Activated CD4-positive, alpha-beta T cell treated with anti-CD3 and anti-CD28 coated beads, Interleukin-2, amount 10 ng/mL, durations not matched to agents 24 days and 14 days (primary cell): Measurements from ENCODE around the gene HLA-F. TPM values are rescaled to one million over a fixed set of nuclear protein-coding genes. Genes with fewer than 3 reads are reported as not detected.

Source experiments
- DNase-seq: peaks from one replicate; pipeline ENCODE4 v3.0.0; 2022
- H3K27ac Mint-ChIP-seq: one replicate; pipeline ENCODE4 v1.8.0; 2022; ENCODE audit warnings: mild to moderate bottlenecking, mixed read lengths
- H3K27me3 Mint-ChIP-seq: one replicate; pipeline ENCODE4 v1.8.0; 2022; ENCODE audit warnings: mixed read lengths
- H3K36me3 Mint-ChIP-seq: one replicate; pipeline ENCODE4 v1.8.0; 2022; ENCODE audit warnings: low read depth, mild to moderate bottlenecking, mixed read lengths
- H3K4me1 Mint-ChIP-seq: one replicate; pipeline ENCODE4 v1.8.0; 2021; ENCODE audit warnings: mixed read lengths
- H3K4me3 Mint-ChIP-seq: one replicate; pipeline ENCODE4 v1.8.0; 2022; ENCODE audit warnings: mild to moderate bottlenecking, moderate library complexity, mixed read lengths
- H3K9me3 Mint-ChIP-seq: one replicate; pipeline ENCODE4 v1.8.0; 2021; ENCODE audit warnings: mixed read lengths
- intact Hi-C: fragments of 100-400 bp; cut with micrococcal nuclease; formaldehyde crosslinking; loops from one replicate; pipeline ENCODE4 v1.15.1; 2023
- total RNA-seq: library from RNA; stranded (reverse); gene quantifications from 2 replicates; pipeline ENCODE4 v1.2.3, GENCODE V29; 2022

HLA-F gene
- total RNA-seq, 1 donor from 2014 or later: 270 TPM

DNA sequence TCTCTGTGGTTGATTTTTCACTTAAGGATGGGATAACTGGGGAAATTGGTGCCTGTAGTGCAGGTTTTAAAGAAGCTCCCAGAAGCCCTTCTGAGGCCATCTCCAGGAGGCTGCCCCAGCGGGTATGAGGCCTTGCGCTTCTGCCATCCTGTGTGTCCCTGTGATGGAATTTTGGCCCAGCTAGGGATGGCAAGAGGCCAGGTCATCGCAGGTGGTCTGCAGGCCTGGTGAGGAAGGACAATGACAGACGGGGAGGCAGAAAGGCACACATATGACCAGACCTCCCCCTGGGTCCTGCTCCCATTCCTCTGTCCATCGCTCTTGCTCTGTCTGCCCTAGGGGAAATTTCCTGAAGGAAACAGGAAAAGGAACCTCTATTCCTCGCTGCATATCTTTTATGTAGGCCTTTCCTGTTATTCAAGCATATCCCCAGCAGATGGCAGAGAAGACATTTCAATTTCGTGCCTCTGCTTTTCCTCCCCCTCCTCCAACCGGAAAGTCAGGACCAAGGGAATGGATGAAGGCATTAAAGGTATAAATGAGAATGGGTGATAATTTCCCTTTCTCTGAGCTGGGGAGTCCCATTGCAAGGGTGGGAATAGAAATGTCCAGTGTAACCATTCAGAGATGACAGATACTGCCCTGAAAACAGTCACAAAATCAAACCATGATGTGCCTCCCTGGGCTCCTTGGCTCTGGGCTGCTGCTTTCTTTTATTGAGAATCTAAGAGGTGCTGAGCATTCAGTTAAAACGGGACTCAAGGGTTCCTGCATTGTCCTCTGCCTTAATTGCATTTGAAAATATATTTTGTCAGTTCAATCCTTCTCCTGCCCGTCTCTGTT is 17.6 kb upstream of the HLA-F start:
- intact Hi-C loops: loop anchor here (10.0 kb wide), 1 partner anchor 299 kb away; no protein-coding TSS in a partner anchor

DNA sequence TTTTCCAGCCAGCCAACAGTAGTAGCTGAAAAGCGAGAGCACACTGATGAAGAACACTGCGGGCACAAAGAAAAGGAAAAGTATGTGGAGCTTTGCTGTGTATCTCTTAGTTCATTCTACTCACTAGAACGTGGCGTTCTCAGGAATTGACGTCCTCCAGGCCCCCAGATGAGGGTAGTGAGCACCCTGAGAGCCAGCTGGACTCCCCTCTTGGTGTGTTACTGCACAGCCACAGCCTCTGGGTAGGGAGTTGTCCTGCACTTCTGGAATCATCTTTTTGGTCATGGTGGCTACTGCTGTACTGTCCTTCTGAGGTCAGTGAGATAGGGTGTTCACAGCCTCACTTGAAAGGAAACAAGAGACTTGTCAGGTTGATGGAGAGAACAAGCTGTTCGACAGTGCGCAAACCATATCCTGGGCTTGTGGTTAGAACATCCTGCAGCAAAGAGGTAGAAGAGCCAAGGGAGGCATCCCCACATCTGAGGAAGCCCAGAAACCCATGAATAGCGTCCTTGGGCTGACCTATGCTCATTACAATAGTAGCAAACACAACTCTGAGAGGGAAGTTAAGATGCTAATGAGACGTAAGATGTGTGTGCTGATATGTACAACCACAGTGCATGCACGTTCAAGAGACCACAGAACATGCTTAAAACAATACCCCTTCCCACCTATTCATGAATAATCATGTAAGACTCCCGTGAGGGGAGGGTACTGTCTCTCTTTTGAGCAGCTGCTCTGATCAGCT is 14.6 kb upstream of the HLA-F start:
- H3K4me3 Mint-ChIP-seq: peak overlapping the region; percentile 75
- H3K4me1 Mint-ChIP-seq: peaks cover 54% of the 10 kb centered on the region
- peaks cover 3% of the 10 kb centered on the region for H3K9me3 Mint-ChIP-seq
- H3K36me3 Mint-ChIP-seq: no peaks in the 10 kb centered on the region
- peak; percentile 94 for DNase-seq
- peaks cover 11% of the 10 kb centered on the region for H3K27me3 Mint-ChIP-seq
- peak overlapping the region; percentile 65 for H3K27ac Mint-ChIP-seq
- intact Hi-C loops: loop anchor here (1.0 to 10.0 kb wide), 2 partner anchors 45 to 296 kb away; no protein-coding TSS in a partner anchor

More for the DNA sequence above, 17.6 kb upstream of the HLA-F start:
- peak; percentile 67 for DNase-seq
- H3K27ac Mint-ChIP-seq: no peak overlapping the region
- peaks cover 40% of the 10 kb centered on the region for H3K4me1 Mint-ChIP-seq
- peaks cover 26% of the 10 kb centered on the region for H3K27me3 Mint-ChIP-seq
- no peaks in the 10 kb centered on the region for H3K9me3 Mint-ChIP-seq
- H3K4me3 Mint-ChIP-seq: no peak overlapping the region
- H3K36me3 Mint-ChIP-seq: no peaks in the 10 kb centered on the region

DNA sequence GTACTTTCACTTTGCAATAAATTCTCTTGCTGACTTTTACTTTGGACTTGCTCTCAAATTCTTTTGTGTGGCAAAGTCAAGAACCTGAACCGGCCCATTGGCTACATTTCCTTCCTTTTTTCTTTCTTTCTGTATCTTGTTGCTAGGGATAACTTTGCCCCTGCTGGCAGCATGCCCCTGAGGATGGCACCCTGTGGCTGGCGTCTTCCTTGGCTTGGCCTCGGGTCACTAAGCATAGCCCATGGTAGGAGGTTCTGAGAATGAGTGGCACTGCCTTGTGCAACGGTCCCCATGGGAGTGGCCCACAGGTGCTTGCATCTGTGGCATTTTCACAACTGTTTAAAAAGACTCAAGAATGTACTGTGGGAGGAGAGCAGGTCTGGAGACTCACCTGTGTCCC is 14.0 kb upstream of the HLA-F start:
- intact Hi-C loops: loop anchor here (1.0 to 10.0 kb wide), 2 partner anchors 44 to 296 kb away; no protein-coding TSS in a partner anchor
- peak overlapping the region; percentile 63 for H3K27ac Mint-ChIP-seq
- H3K4me3 Mint-ChIP-seq: peak overlapping the region; percentile 75
- H3K4me1 Mint-ChIP-seq: peaks cover 54% of the 10 kb centered on the region
- no peak for DNase-seq
- H3K27me3 Mint-ChIP-seq: peaks cover 7% of the 10 kb centered on the region
- H3K9me3 Mint-ChIP-seq: peaks cover 3% of the 10 kb centered on the region
- no peaks in the 10 kb centered on the region for H3K36me3 Mint-ChIP-seq

DNA sequence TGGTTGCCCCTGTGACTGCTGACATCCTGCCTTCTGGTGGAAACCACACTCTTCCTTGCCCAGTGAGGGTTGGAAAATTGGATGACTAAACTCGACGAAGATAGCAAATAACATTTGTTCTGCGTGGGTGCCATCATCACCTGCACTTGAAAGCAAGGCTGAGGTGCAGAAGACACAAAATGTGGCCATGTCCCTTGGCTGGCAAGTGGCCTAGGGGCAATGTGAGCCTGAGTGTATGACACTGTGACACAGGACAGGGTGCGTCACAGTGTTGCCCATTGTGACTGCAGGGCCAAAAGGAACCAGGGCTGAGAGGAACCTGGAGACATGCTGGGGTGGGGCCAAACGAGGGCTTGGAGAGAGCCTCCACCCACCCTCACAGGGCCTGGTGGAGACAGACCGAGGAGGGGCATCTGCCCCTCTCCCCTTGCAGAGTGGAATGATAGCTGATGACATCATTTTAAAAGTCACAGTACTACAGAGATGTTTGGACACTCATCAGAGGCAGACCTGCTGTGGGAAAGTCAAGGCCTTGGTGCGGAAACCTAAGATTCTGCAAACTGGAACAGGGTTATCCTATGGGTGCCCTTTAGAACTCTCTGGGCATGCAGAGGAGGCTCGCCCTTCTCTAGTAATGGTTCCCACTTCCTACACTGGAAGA is 12.8 kb upstream of the HLA-F start:
- peak; percentile 60 for DNase-seq
- peaks cover 54% of the 10 kb centered on the region for H3K4me1 Mint-ChIP-seq
- H3K27me3 Mint-ChIP-seq: peaks cover 5% of the 10 kb centered on the region
- no peaks in the 10 kb centered on the region for H3K36me3 Mint-ChIP-seq
- H3K4me3 Mint-ChIP-seq: peak overlapping the region; percentile 43
- peaks cover 3% of the 10 kb centered on the region for H3K9me3 Mint-ChIP-seq
- intact Hi-C loops: no loop called here
- peak overlapping the region; percentile 55 for H3K27ac Mint-ChIP-seq

DNA sequence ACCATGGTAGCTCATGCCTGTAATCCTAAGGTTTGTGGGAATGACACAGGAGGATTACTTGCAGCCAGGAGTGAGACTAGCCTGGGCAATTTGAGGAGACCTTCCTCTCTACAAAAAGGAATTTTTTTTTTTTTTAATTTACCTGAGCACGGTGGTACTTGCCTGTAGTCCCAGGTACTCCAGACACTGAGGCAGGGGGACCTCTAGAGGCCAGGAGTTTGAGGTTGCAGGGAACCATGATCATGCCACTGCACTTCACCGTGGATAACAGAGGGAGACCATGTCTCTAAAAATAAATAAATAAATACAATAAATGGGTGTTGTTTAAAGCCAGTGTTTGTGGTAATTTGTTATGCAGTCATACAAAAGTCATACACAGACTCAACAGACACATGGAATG is 2.4 kb upstream of the HLA-F start:
- Mint-ChIP-seq H3K36me3 (peaks cover 25% of the 10 kb centered on the region), H3K27me3 (peaks cover 4% of the 10 kb centered on the region), H3K9me3 (no peaks in the 10 kb centered on the region), H3K4me3 (no peak overlapping the region), H3K27ac (no peak overlapping the region), H3K4me1 (peaks cover 30% of the 10 kb centered on the region)
- intact Hi-C loops: loop anchor here (5.0 to 10.0 kb wide), 2 partner anchors 221 to 344 kb away; partner anchors contain the start of genes HLA-A, POLR1H and PPP1R11
- DNase-seq: no peak

DNA sequence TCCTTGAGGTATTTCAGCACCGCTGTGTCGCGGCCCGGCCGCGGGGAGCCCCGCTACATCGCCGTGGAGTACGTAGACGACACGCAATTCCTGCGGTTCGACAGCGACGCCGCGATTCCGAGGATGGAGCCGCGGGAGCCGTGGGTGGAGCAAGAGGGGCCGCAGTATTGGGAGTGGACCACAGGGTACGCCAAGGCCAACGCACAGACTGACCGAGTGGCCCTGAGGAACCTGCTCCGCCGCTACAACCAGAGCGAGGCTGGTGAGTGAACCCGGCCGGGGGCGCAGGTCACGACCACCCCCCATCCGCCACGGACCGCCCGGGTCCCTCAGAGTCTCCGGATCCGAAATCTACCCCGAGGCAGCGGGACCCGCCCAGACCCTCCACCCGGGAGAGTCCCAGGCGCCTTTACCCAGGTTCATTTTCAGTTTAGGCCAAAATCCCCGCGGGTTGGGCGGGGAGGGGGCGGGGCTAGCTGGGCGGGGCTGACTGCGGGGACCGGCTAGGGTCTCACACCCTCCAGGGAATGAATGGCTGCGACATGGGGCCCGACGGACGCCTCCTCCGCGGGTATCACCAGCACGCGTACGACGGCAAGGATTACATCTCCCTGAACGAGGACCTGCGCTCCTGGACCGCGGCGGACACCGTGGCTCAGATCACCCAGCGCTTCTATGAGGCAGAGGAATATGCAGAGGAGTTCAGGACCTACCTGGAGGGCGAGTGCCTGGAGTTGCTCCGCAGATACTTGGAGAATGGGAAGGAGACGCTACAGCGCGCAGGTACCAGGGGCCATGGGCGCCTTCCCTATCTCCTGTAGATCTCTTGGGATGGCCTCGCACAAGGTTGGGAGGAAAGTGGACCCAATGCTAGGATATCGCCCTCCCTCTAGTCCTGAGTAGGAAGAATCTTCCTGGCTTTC is 693 bp downstream of the HLA-F start:
- Mint-ChIP-seq H3K36me3 (peaks cover 51% of the 10 kb centered on the region), H3K4me3 (peak overlapping the region; percentile 98), H3K27me3 (no peaks in the 10 kb centered on the region), H3K27ac (peak overlapping the region; percentile 94), H3K9me3 (no peaks in the 10 kb centered on the region), H3K4me1 (peaks cover 53% of the 10 kb centered on the region)
- DNase-seq: peak; percentile 90
- intact Hi-C loops: loop anchor here (5.0 to 10.0 kb wide), 2 partner anchors 218 to 341 kb away; partner anchors contain the start of genes HLA-A, POLR1H and PPP1R11

DNA sequence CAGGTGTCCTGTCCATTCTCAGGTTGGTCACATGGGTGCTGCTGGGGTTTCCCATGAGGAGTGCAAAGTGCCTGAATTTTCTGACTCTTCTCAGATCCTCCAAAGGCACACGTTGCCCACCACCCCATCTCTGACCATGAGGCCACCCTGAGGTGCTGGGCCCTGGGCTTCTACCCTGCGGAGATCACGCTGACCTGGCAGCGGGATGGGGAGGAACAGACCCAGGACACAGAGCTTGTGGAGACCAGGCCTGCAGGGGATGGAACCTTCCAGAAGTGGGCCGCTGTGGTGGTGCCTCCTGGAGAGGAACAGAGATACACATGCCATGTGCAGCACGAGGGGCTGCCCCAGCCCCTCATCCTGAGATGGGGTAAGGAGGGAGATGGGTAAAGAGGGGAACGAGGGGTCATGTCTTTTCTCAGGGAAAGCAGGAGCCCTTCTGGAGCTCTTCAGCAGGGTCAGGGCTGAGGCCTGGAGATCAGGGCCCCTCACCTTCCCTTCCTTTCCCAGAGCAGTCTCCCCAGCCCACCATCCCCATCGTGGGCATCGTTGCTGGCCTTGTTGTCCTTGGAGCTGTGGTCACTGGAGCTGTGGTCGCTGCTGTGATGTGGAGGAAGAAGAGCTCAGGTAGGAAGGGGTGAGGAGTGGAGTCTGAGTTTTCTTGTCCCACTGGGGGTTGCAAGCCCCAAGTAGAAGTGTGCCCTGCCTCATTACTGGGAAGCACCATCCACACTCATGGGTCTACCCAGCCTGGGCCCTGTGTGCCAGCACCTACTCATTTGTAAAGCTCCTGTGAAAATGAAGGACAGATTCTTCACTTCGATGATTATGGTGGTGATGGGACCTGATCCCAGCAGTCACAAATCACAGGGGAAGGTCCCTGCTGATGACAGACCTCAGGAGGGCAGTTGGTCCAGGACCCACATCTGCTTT is 2.0 kb downstream of the HLA-F start:
- peaks cover 53% of the 10 kb centered on the region for H3K36me3 Mint-ChIP-seq
- DNase-seq: no peak
- intact Hi-C loops: loop anchor here (5.0 to 10.0 kb wide), 2 partner anchors 217 to 340 kb away; partner anchors contain the start of genes HLA-A, POLR1H and PPP1R11
- peak overlapping the region; percentile 98 for H3K4me3 Mint-ChIP-seq
- no peaks in the 10 kb centered on the region for H3K27me3 Mint-ChIP-seq
- peaks cover 53% of the 10 kb centered on the region for H3K4me1 Mint-ChIP-seq
- H3K9me3 Mint-ChIP-seq: no peaks in the 10 kb centered on the region
- H3K27ac Mint-ChIP-seq: peak overlapping the region; percentile 60

DNA sequence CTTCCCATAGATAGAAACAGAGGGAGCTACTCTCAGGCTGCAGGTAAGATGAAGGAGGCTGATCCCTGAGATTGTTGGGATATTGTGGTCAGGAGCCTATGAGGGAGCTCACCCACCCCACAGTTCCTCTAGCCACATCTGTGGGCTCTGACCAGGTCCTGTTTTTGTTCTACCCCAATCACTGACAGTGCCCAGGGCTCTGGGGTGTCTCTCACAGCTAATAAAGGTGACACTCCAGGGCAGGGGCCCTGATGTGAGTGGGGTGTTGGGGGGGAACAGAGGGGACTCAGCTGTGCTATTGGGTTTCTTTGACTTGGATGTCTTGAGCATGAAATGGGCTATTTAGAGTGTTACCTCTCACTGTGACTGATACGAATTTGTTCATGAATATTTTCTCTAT is 2.8 kb downstream of the HLA-F start:
- H3K36me3 Mint-ChIP-seq: peaks cover 53% of the 10 kb centered on the region
- intact Hi-C loops: loop anchor here (10.0 kb wide), 1 partner anchor 339 kb away; the partner anchor contains the start of genes POLR1H and PPP1R11
- peaks cover 58% of the 10 kb centered on the region for H3K4me1 Mint-ChIP-seq
- H3K27ac Mint-ChIP-seq: peak overlapping the region; percentile 60
- peak overlapping the region; percentile 98 for H3K4me3 Mint-ChIP-seq
- DNase-seq: no peak
- no peaks in the 10 kb centered on the region for H3K9me3 Mint-ChIP-seq
- H3K27me3 Mint-ChIP-seq: no peaks in the 10 kb centered on the region

DNA sequence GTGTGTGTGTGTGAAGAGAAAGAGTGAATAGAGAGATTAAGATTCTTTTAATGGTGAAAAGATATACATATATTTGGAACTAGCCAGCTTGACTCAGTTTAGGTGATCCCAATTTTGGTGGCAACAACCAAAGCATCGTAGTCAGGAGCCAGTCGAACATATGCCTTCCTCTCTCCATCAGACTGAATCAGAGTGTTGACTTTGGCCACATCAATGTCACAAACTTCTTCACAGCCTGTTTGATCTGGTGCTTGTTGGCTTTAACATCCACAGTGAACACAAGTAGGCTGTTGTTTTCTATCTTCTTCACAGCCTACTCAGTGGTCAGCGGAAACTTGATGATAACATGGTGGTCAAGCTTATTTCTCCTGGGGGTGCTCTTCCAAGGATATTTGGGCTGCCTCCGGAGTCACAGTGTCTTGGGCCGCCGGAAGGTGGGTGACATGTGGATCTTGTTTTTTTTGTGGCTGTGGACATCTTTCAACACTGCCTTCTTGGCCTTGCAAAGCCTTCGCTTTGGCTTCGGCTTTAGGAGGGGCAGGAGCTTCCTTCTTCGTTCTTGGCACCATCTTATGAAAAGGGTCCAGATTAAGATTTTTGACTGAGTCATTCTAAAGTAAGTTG is 3.4 kb downstream of the HLA-F start:
- intact Hi-C loops: loop anchor here (10.0 kb wide), 1 partner anchor 338 kb away; the partner anchor contains the start of genes POLR1H and PPP1R11
- Mint-ChIP-seq H3K9me3 (no peaks in the 10 kb centered on the region), H3K4me3 (peak overlapping the region; percentile 98), H3K27me3 (no peaks in the 10 kb centered on the region), H3K4me1 (peaks cover 57% of the 10 kb centered on the region), H3K27ac (peak overlapping the region; percentile 19), H3K36me3 (peaks cover 53% of the 10 kb centered on the region)
- DNase-seq: no peak

DNA sequence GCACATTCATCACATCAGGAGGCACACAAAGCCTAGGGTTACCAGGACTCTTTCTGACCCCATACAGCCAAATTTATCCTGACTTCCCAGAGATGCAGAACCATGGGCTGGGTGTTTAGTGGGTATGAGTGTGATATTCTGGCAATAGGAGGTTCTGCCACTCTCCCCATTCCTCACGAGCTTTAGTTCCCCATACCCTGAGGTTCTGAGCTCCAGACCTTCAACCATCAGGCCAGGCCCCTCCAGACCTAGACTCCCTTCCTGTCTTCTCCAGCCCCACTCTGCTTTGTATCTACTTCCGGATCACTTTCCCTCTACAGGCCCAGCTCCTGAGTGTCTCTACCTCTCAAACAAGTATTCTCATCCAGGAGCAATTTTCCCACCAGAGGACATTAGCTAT is 4.4 kb downstream of the HLA-F start:
- intact Hi-C loops: loop anchor here (10.0 kb wide), 1 partner anchor 337 kb away; the partner anchor contains the start of genes POLR1H and PPP1R11
- DNase-seq: no peak
- Mint-ChIP-seq H3K9me3 (no peaks in the 10 kb centered on the region), H3K4me3 (peak overlapping the region; percentile 30), H3K4me1 (peaks cover 51% of the 10 kb centered on the region), H3K27ac (peak overlapping the region; percentile 62), H3K36me3 (peaks cover 53% of the 10 kb centered on the region), H3K27me3 (no peaks in the 10 kb centered on the region)

DNA sequence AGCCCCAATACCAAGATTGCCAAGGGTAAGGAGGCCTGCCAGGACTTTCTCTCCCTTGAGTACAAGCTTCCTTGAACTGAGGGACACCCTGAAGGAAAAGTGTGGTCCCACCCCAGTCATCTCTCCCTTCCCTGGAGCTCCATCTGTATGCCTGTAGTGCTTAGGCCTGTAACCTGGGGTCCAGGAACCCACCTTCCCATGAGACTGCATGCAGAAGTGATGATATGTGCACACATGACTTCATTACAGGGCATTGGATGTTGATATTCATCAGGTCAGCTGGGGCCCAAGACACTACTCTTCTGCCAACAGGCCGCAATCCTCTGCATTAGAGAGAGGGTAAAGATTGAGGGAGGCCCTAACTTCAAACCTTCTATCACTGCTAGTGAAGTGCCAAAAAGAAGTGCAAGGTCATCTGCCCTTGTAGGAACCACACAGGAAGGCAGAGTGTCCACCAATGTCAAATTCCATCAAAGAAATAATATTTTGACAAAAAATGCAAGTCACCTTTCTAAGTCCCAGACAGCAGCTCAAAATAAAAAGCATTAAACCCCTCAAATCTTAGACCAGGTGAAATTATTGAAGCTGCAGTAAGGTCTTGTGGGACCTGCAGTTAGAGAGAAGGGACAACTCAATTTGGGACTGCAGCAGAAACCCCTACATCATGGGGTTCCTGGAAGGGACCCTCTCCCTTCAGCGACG is 5.1 kb downstream of the HLA-F start:
- no peak for DNase-seq
- no peaks in the 10 kb centered on the region for H3K27me3 Mint-ChIP-seq
- H3K9me3 Mint-ChIP-seq: no peaks in the 10 kb centered on the region
- H3K4me1 Mint-ChIP-seq: peaks cover 48% of the 10 kb centered on the region
- no peak overlapping the region for H3K4me3 Mint-ChIP-seq
- peaks cover 51% of the 10 kb centered on the region for H3K36me3 Mint-ChIP-seq
- intact Hi-C loops: loop anchor here (10.0 kb wide), 1 partner anchor 336 kb away; the partner anchor contains the start of genes POLR1H and PPP1R11
- H3K27ac Mint-ChIP-seq: peak overlapping the region; percentile 62
